Upper lobe of left lung (tissue), 4 donors: ENCODE data around the gene SPRR5.

ENCODE experiments used
- CTCF ChIP-seq, 6 experiments: fragments of 450-650 bp in 4 of 6; fragments of 200-600 bp in 2 of 6; sonication (generic) in 2 of 6; IDR thresholded peaks; one replicate each; pipeline ENCODE4 v1.5.1; 2016 to 2019; ENCODE audit warnings: antibody characterized with exemption in 6 of 6
- EP300 ChIP-seq, 4 donors: sonication (generic); formaldehyde crosslinking; IDR thresholded peaks; one replicate each; pipeline ENCODE4 v1.5.1; 2017; ENCODE audit warnings: antibody characterized with exemption in 4 of 4, control low read depth in 2 of 4
- POLR2A ChIP-seq, 4 donors: fragments of 450-650 bp; IDR thresholded peaks; one replicate each; pipeline ENCODE4 v1.5.1; 2016 to 2017; ENCODE audit warnings: antibody characterized with exemption in 4 of 4, mild to moderate bottlenecking in 2 of 4
- POLR2AphosphoS5 ChIP-seq, 2 donors: sonication (generic); formaldehyde crosslinking; IDR thresholded peaks; one replicate each; pipeline ENCODE4 v1.5.1; 2017; ENCODE audit warnings: antibody characterized with exemption in 2 of 2

- no peak for TF ChIP-seq CTCF (IDR thresholded peaks at IDR 0.05)
- TF ChIP-seq POLR2A (IDR thresholded peaks at IDR 0.05): no peak
- no peak for TF ChIP-seq EP300 (IDR thresholded peaks at IDR 0.05)
- no peak for TF ChIP-seq POLR2AphosphoS5 (IDR thresholded peaks at IDR 0.05)
Measured at GRCh38 chr1:152946651-152947256, at the start of gene SPRR5.
